GM21717 (cell line): ENCODE results near the gene HMGB4.

Experiments
- ATAC-seq: cut with Tn5 transposase; IDR thresholded peaks from one replicate; pipeline ENCODE4 v1.9.1; 2021; ENCODE audit warnings: mild to moderate bottlenecking, moderate library complexity; ENCODE audit not compliant: unreplicated experiment

HMGB4 gene

GRCh38 chr1:33895976-33896375 lies 32.1 kb downstream of the HMGB4 start:
- no peak for ATAC-seq

GRCh38 chr1:33897092-33897725 lies 33.3 kb downstream of the HMGB4 start:
- ATAC-seq: no peak

GRCh38 chr1:33898406-33898805 lies 34.5 kb downstream of the HMGB4 start:
- ATAC-seq: no peak

- no peak for ATAC-seq
Measured at GRCh38 chr1:33898881-33899280, 35.0 kb downstream of the HMGB4 start.

- ATAC-seq: no peak
Measured at GRCh38 chr1:33899746-33900145, 35.9 kb downstream of the HMGB4 start.

- peak; percentile 65 for ATAC-seq
Measured at GRCh38 chr1:33902486-33903209, 38.8 kb downstream of the HMGB4 start.

- peak; percentile 31 for ATAC-seq
Measured at GRCh38 chr1:33903210-33903589, 39.3 kb downstream of the HMGB4 start.

- ATAC-seq: no peak
Measured at GRCh38 chr1:33905241-33905640, 41.4 kb downstream of the HMGB4 start.

- ATAC-seq: no peak
Measured at GRCh38 chr1:33906156-33906555, 42.3 kb downstream of the HMGB4 start.

GRCh38 chr1:33908324-33908956 lies 44.6 kb downstream of the HMGB4 start:
- no peak for ATAC-seq
